Smooth muscle cell (in vitro differentiated cells): ENCODE results near the gene ADNP2. TPM values are rescaled to one million over a fixed set of nuclear protein-coding genes. Genes with fewer than 3 reads are reported as not detected.

ENCODE experiments used
- DNase-seq: peaks from one replicate; lab custom pipeline; 2025; ENCODE audit not compliant: unreplicated experiment; lab: John Stamatoyannopoulos, UW
- H2AFZ ChIP-seq: fragments of 200-600 bp; sonication (generic); 2 replicates; pipeline ENCODE4 v1.6.0; 2016; ENCODE audit warnings: antibody characterized with exemption, low read depth, mild to moderate bottlenecking
- H3F3A ChIP-seq: fragments of 200-600 bp; sonication (generic); 2 replicates; pipeline ENCODE4 v1.6.0; 2017; ENCODE audit warnings: antibody characterized with exemption, low read depth
- H3K27ac ChIP-seq: fragments of 200-600 bp; sonication (generic); 2 replicates; pipeline ENCODE4 v1.5.1; 2016; ENCODE audit warnings: low read depth, mild to moderate bottlenecking
- H3K27me3 ChIP-seq: fragments of 200-600 bp; sonication (generic); 2 replicates; pipeline ENCODE4 v1.6.1; 2016; ENCODE audit warnings: low read depth, mild to moderate bottlenecking
- H3K36me3 ChIP-seq: fragments of 200-600 bp; sonication (generic); 2 replicates; pipeline ENCODE4 v1.5.1; 2016; ENCODE audit warnings: low read depth
- H3K4me1 ChIP-seq: fragments of 200-600 bp; sonication (generic); 2 replicates; pipeline ENCODE4 v1.5.1; 2016; ENCODE audit warnings: low read depth
- H3K4me2 ChIP-seq: fragments of 200-600 bp; sonication (generic); 2 replicates; pipeline ENCODE4 v1.6.0; 2016; ENCODE audit warnings: mild to moderate bottlenecking
- H3K4me3 ChIP-seq: fragments of 200-600 bp; sonication (generic); 2 replicates; pipeline ENCODE4 v1.5.1; 2016; ENCODE audit warnings: mild to moderate bottlenecking
- H3K79me2 ChIP-seq: fragments of 200-600 bp; sonication (generic); 2 replicates; pipeline ENCODE4 v1.6.0; 2016; ENCODE audit warnings: low read depth, mild to moderate bottlenecking
- H3K9ac ChIP-seq: fragments of 200-600 bp; sonication (generic); 2 replicates; pipeline ENCODE4 v1.6.0; 2016; ENCODE audit warnings: low read depth
- H3K9me3 ChIP-seq: fragments of 200-600 bp; sonication (generic); replicated peaks from 2 replicates; pipeline ENCODE4 v1.5.1; 2016; ENCODE audit warnings: low read depth
- H4K20me1 ChIP-seq: fragments of 200-600 bp; sonication (generic); 2 replicates; pipeline ENCODE4 v1.6.0; 2016; ENCODE audit warnings: low read depth
- CTCF ChIP-seq: fragments of 200-600 bp; sonication (generic); IDR thresholded peaks from 2 replicates; pipeline ENCODE4 v1.5.1; 2017; ENCODE audit warnings: borderline replicate concordance, mild to moderate bottlenecking, antibody characterized with exemption; ENCODE audit not compliant: insufficient read depth, poor library complexity, severe bottlenecking
- WGBS: methylation state at CpG from one replicate; pipeline ENCODE4 v1.1.7; 2016; ENCODE audit warnings: low lambda C conversion rate; 5-methylcytosine and 5-hydroxymethylcytosine counted together
- polyA plus RNA-seq: library from polyadenylated mRNA; unstranded; fragments of >200 nt; fragmentation: Nextera tagmentation; extraction: Ambion mirVana; gene quantifications from 2 replicates; pipeline ENCODE4 v1.2.1, GENCODE V29; 2016
- total RNA-seq: library from RNA; depleted of rRNA; stranded (reverse); fragments of >200 nt; gene quantifications from 2 replicates; pipeline ENCODE4 v1.2.3, GENCODE V29; 2014

The ADNP2 gene
- total and polyA plus RNA-seq, 2 experiments from 2014 or later = 9.1 to 28.3 TPM

GRCh38 chr18:80154293-80154692, 45.2 kb downstream of the ADNP2 start:
- H3K4me1 ChIP-seq = no peaks in the 10 kb centered on the region
- H3K36me3 ChIP-seq = no peaks in the 10 kb centered on the region
- no peaks in the 10 kb centered on the region for H3K79me2 ChIP-seq
- H3K9ac ChIP-seq = no peak overlapping the region
- no peaks in the 10 kb centered on the region for H3F3A ChIP-seq
- H3K4me2 ChIP-seq = no peak overlapping the region
- H4K20me1 ChIP-seq = peaks cover 13% of the 10 kb centered on the region
- no peak overlapping the region for H3K4me3 ChIP-seq
- 87% methylated on average over 6 of the region's 6 CpGs for WGBS
- no peaks in the 10 kb centered on the region for H3K27me3 ChIP-seq
- H2AFZ ChIP-seq = no peak overlapping the region
- no peak for DNase-seq
- no peak overlapping the region for H3K27ac ChIP-seq
- H3K9me3 ChIP-seq = no peaks in the 10 kb centered on the region
- peak; percentile 29 for TF ChIP-seq CTCF

- TF ChIP-seq CTCF = peak; percentile 98
- H3K27ac ChIP-seq = no peak overlapping the region
- H3K4me1 ChIP-seq = no peaks in the 10 kb centered on the region
- no peak overlapping the region for H3K4me2 ChIP-seq
- no peak overlapping the region for H3K4me3 ChIP-seq
- peaks cover 19% of the 10 kb centered on the region for H4K20me1 ChIP-seq
- no peaks in the 10 kb centered on the region for H3F3A ChIP-seq
- H3K79me2 ChIP-seq = no peaks in the 10 kb centered on the region
- H3K9me3 ChIP-seq = no peaks in the 10 kb centered on the region
- H3K9ac ChIP-seq = no peak overlapping the region
- WGBS = 73% methylated on average over 8 of the region's 8 CpGs
- no peak overlapping the region for H2AFZ ChIP-seq
- DNase-seq = peak; percentile 6
- no peaks in the 10 kb centered on the region for H3K36me3 ChIP-seq
- H3K27me3 ChIP-seq = no peaks in the 10 kb centered on the region
Observed at GRCh38 chr18:80157708-80158343, 48.8 kb downstream of the ADNP2 start.

GRCh38 chr18:80158365-80158764, 49.3 kb downstream of the ADNP2 start:
- no peak overlapping the region for H3K4me3 ChIP-seq
- H2AFZ ChIP-seq = no peak overlapping the region
- H3F3A ChIP-seq = no peaks in the 10 kb centered on the region
- no peak overlapping the region for H3K27ac ChIP-seq
- no peak overlapping the region for H3K9ac ChIP-seq
- no peaks in the 10 kb centered on the region for H3K9me3 ChIP-seq
- no peaks in the 10 kb centered on the region for H3K36me3 ChIP-seq
- no peak for TF ChIP-seq CTCF
- peaks cover 20% of the 10 kb centered on the region for H4K20me1 ChIP-seq
- WGBS = 95% methylated on average over 5 of the region's 5 CpGs
- DNase-seq = no peak
- no peaks in the 10 kb centered on the region for H3K27me3 ChIP-seq
- no peaks in the 10 kb centered on the region for H3K4me1 ChIP-seq
- no peak overlapping the region for H3K4me2 ChIP-seq
- H3K79me2 ChIP-seq = no peaks in the 10 kb centered on the region
